ENCODE data around the gene HOXD12.

DNA sequence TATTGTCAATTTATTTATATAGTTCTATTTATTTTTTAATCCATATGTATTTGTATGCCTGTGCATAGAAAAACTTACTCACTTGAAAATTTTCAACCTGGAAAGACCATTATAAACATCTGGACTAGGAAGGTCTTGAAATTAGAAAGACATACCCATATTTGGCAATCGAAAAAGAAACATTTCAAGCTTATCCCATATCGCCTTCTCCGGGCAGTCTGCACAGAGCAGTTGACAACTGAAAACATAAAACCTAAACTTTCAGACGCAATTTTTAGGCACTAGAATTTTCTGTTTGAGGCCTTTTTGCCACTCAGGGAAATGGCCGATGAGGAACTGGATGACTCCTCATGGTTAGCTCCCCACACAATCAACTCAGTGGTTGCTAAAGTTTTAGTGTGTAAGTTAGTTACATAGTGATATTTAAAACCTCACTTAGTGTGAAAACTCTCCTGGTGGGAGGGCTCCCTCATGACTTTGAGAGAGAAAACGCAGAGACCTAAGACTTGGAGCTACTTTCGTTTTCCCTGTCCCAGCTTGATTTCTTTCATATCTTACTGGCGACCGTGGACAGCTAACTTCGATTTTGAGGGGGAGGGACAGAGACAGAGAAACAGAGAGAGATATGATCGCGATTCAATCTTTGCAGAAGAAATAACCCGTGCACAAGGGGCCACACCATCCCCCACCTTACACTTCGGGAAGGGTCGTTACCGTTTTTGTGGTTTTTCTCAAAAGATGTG, 3.2 kb upstream of the HOXD12 start:
- TF ChIP-seq TAF1 (IDR thresholded peaks at IDR 0.05; ENCODE audit: low read depth), result no peak
- TF ChIP-seq, protein P1, sequence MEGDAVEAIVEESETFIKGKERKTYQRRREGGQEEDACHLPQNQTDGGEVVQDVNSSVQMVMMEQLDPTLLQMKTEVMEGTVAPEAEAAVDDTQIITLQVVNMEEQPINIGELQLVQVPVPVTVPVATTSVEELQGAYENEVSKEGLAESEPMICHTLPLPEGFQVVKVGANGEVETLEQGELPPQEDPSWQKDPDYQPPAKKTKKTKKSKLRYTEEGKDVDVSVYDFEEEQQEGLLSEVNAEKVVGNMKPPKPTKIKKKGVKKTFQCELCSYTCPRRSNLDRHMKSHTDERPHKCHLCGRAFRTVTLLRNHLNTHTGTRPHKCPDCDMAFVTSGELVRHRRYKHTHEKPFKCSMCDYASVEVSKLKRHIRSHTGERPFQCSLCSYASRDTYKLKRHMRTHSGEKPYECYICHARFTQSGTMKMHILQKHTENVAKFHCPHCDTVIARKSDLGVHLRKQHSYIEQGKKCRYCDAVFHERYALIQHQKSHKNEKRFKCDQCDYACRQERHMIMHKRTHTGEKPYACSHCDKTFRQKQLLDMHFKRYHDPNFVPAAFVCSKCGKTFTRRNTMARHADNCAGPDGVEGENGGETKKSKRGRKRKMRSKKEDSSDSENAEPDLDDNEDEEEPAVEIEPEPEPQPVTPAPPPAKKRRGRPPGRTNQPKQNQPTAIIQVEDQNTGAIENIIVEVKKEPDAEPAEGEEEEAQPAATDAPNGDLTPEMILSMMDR (IDR thresholded peaks at IDR 0.05; ENCODE audit: poor library complexity, severe bottlenecking), result no peak
- peak; percentile 64 for TF ChIP-seq POLR2AphosphoS5 (IDR thresholded peaks at IDR 0.05)
- no peak for TF ChIP-seq EZH2 (IDR thresholded peaks at IDR 0.05; ENCODE audit: borderline replicate concordance, insufficient read depth, low read length, poor library complexity, severe bottlenecking)

All from neural cell (in vitro differentiated cells).